ENCODE measurements around the gene GGA2. TPM values are rescaled to one million over a fixed set of nuclear protein-coding genes. Genes with fewer than 3 reads are reported as not detected.
"Not testable (repeated sequence)": the region's sequence is repeated elsewhere in the genome, so short reads cannot be mapped to it uniquely, and the experiment has no call there.

GGA2 gene, protein sequence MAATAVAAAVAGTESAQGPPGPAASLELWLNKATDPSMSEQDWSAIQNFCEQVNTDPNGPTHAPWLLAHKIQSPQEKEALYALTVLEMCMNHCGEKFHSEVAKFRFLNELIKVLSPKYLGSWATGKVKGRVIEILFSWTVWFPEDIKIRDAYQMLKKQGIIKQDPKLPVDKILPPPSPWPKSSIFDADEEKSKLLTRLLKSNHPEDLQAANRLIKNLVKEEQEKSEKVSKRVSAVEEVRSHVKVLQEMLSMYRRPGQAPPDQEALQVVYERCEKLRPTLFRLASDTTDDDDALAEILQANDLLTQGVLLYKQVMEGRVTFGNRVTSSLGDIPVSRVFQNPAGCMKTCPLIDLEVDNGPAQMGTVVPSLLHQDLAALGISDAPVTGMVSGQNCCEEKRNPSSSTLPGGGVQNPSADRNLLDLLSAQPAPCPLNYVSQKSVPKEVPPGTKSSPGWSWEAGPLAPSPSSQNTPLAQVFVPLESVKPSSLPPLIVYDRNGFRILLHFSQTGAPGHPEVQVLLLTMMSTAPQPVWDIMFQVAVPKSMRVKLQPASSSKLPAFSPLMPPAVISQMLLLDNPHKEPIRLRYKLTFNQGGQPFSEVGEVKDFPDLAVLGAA
- 25.9 and 45.9 TPM in 2 replicates for total RNA-seq (2014; rRNA removed; shearing (Covaris generic))

- DNase-seq (ENCODE audit: low spot score): peak; percentile 77
These were observed at the start of gene GGA2 for GRCh38 chr16:23510164-23510914. GGA2 (minus strand) TSS chr16:23510494; CDS start chr16:23510411, 83 bp downstream.

- DNase-seq (ENCODE audit: low spot score): peak; percentile 20
These were observed 47.7 kb upstream of the GGA2 start for GRCh38 chr16:23557779-23558702.

- peak; percentile 99 for DNase-seq (ENCODE audit: low spot score)
These were observed 46.8 kb upstream of the GGA2 start, which contains the start of the genes EARS2 and UBFD1 for GRCh38 chr16:23556881-23557778. EARS2 (minus strand) TSS chr16:23557350; CDS start chr16:23557343, 7 bp downstream. UBFD1 (plus strand) TSS chr16:23557727; CDS start chr16:23557743, 16 bp downstream.

DNA sequence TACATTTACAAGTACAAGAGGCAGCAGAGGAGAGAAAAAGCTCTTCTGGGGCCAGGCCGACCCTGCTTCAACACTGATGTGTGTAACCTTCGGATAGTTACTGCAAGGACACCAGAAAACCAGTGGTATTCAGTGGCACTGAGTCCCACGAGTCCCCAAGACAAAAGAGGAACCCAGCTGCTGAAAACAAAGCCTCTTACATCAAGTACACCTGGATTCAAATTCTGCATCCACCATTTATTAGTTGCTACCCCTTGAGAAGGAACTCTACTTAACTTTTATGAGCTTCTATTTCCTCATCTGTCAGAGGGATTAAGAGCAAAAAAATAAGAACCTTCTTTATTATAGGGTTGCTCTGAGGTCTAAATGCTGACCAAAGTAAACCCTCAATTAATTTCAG lies 44.2 kb upstream of the GGA2 start:
- no peak for DNase-seq (ENCODE audit: low spot score)

GRCh38 chr16:23552161-23552560 lies 41.9 kb upstream of the GGA2 start:
- DNase-seq (ENCODE audit: low spot score): no peak

- DNase-seq (ENCODE audit: low spot score): no peak
These were observed 39.6 kb upstream of the GGA2 start for GRCh38 chr16:23549938-23550337.

DNA sequence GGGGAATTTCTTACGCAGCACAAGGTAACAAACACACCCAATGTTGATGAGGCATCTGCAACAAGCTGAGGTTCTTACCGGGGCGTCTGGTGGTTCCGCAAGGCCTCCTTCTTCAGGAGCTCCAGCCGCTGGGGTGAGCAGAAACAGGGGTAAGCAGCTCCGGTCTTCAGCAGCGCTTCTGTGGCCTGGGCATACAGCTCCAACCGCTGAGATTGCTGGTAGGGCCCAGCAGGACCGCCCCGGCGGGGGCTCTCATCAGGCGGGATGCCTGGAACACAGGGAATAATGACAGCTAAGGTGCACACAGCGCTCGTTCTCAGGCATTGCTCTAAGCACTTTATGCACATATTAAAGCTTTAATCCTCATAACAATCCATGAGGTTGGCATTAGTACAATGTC lies 34.1 kb upstream of the GGA2 start:
- no peak for DNase-seq (ENCODE audit: low spot score)

GRCh38 chr16:23540817-23541178 lies 30.5 kb upstream of the GGA2 start:
- not testable (repeated sequence) for DNase-seq (ENCODE audit: low spot score)

DNA sequence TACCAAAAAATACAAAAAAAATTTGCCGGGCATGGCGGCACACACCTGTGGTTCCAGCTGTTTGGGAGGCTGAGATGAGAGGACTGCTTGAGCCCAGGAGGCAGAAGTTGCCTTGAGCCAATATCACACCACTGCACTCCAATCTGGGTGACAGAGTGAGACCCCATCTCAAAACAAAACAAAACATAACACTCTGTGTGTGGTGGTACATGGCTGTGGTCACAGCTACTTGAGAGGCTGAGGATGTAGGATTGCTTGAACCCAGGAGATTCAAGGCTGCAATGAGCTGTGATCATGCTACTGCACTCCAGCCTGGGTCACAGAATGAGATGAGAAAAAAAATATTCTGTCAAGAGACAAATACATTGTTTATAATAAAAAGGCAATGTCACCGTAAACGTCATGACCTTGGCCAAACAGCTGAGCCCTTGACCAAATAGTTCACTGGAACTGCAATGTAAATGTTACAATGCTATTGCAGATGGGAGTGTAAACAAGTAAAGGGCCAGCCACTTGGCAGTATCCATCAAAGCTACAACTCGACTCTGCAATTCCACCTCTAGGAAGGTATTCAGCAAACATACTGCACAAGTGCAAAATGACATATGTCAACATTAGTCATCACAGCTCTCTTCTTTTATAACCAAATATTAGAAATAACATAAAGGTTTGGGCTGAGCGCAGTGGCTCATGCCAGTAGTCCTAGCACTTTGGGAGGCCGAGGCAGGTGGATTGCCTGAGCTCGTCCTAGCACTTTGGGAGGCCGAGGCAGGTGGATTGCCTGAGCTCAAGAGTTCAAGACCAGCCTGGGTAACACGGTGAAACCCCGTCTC lies 29.9 kb upstream of the GGA2 start:
- DNase-seq (ENCODE audit: low spot score): no peak

DNA sequence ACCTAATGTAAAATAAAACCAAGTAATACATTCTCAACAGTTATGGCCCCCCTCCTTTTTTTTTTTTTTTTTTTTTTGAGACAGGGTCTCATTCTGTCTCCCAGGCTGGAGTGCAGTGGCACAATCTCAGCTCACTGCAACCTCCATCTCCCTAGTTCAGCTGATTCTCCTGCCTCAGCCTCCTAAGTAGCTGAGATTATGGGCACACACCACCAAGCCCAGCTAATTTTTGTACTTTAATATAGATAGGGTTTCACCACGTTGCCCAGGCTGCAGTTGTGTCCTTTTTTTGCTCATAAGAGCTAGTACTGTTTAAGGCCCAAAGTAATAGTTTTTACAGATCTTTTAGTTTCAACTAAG lies 28.6 kb upstream of the GGA2 start:
- DNase-seq (ENCODE audit: low spot score): no peak

GRCh38 chr16:23537390-23537789 lies 27.1 kb upstream of the GGA2 start:
- DNase-seq (ENCODE audit: low spot score): no peak

- DNase-seq (ENCODE audit: low spot score): no peak
These were observed 25.6 kb upstream of the GGA2 start for GRCh38 chr16:23535901-23536300.

DNA sequence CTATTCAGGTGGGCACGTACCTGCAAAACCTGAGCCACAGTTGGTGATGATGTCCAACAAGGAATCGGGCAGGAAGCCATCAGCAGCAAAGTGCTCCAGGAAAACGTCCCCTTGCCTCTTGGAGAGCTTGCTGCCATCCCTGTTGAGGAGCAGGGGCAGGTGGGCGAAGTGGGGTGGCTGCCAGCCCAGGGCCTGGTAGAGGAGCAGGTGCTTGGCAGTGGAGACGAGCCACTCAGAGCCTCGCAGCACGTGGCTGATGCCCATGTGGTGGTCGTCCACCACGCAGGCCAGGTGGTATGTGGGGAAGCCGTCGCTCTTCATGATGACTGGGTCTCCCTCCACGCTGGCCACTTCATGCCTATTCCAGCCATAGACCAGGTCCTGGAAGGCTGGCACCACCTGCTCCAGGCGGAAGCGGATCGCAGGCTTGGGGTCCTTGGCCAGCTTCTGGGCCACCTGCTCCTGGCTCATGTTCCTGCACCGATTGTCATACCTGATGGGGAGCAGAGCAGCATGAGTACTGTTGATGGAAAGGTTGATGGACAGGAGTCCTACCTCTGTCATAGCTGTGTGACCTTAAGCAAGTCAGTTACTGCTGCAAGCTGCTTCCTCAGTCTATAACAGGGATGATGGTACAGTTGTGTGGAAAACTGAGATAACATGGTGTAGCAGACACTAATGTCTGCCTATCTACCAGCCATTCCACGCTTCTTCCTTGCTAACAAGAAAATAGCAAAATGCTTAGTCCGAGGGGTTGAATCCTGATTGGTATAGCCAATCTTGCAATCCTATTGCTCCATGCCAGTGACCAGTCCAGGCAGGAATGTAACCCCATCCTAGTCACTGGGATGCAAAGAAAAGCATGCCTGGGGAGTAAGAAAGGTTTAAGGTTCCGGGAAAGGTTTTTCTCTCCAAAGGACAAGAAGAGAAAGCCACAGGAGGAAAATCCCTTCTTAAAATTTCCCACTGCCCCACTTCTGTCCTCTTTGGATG lies 24.9 kb upstream of the GGA2 start:
- no peak for DNase-seq (ENCODE audit: low spot score)

- DNase-seq (ENCODE audit: low spot score): no peak
These were observed 22.2 kb upstream of the GGA2 start for GRCh38 chr16:23532448-23532847.

- no peak for DNase-seq (ENCODE audit: low spot score)
These were observed 19.8 kb upstream of the GGA2 start for GRCh38 chr16:23530062-23530461.

DNA sequence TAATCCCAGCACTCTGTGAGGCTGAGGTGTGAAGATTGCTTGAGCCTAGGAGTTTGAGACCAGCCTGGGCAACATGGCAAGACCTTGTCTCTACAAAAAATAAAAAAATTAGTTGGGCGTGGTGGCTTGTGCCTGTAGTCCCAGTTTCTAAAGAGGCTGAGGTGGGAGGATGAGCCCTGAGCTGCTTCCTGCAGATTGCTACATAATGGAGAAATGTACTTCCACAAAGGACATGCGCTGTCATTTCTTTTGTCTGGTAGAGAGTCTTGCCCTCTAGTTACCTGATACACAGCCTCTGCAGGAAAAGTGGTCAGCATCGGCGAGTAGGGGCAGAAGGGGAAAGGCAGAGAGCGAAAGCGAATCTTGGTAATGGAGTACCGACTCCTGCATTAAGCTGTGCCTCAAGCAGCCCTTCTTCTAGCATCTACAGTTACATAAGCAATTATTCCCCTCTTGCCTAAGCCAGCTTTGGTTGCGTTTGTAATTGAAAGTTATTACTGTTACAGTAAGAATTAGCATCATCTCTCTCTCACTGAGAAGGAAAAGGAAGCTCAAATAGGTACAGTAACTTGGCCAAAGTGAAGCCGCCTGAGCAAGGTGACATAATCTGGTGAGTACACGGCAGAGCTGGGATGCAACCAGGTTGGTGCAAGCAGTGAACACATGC lies 18.5 kb upstream of the GGA2 start:
- no peak for DNase-seq (ENCODE audit: low spot score)

- DNase-seq (ENCODE audit: low spot score): no peak
These were observed 17.8 kb upstream of the GGA2 start for GRCh38 chr16:23527961-23528643.
